IMR-90 (cell line): ENCODE results near the gene NPM1. TPM values are rescaled to one million over a fixed set of nuclear protein-coding genes. Genes with fewer than 3 reads are reported as not detected.

Source experiments
- ATAC-seq: fragments of 200-7000 bp; cut with Tn5 transposase; 2 replicates; pipeline ENCODE4 v1.9.1; 2020; ENCODE audit warnings: low read depth, mild to moderate bottlenecking, moderate library complexity
- BruUV-seq: library from RNA; stranded (reverse); fragments of 400-500 nt; replicated peaks from 2 replicates; lab custom pipeline; 2021; lab: Mats Ljungman, UMichigan
- CTCF ChIA-PET: fragments of 300-600 bp; formaldehyde crosslinking; extraction: SDS; loops from one replicate; lab custom pipeline; 2021; ENCODE audit warnings: antibody characterized with exemption; lab: Yijun Ruan, JAX
- POLR2A ChIA-PET: fragments of 300-600 bp; sonication (Branson Sonifier 250); formaldehyde crosslinking; loops from one replicate; lab custom pipeline; 2022; ENCODE audit warnings: antibody characterized with exemption; ENCODE audit not compliant: unreplicated experiment; lab: Charles Lee
- DNase-seq: peaks from one replicate; pipeline ENCODE4 v3.0.0; 2013
- H2AFZ ChIP-seq: replicated peaks from 2 replicates; pipeline ENCODE3; 2013; ENCODE audit warnings: low read length, mild to moderate bottlenecking; ENCODE audit not compliant: poor library complexity
- H2AK5ac ChIP-seq: 2 replicates; pipeline ENCODE4 v1.6.1; 2013; ENCODE audit warnings: low read depth, low read length, inconsistent platforms
- H2AK9ac ChIP-seq: replicated peaks from 2 replicates; pipeline ENCODE3; 2013; ENCODE audit warnings: mild to moderate bottlenecking, low read depth, low read length, moderate library complexity; ENCODE audit not compliant: poor library complexity
- H2BK120ac ChIP-seq: 2 replicates; pipeline ENCODE4 v1.6.1; 2013; ENCODE audit warnings: low read depth, low read length, inconsistent platforms
- H2BK15ac ChIP-seq: 3 replicates; pipeline ENCODE4 v1.6.1; 2013; ENCODE audit warnings: low read depth, low read length, inconsistent platforms
- H2BK20ac ChIP-seq: 2 replicates; pipeline ENCODE4 v1.6.1; 2013; ENCODE audit warnings: low read depth, mild to moderate bottlenecking, inconsistent platforms, low read length, moderate library complexity
- H2BK5ac ChIP-seq: 2 replicates; pipeline ENCODE4 v1.6.1; 2013; ENCODE audit warnings: mild to moderate bottlenecking, low read depth, low read length, inconsistent platforms; ENCODE audit not compliant: poor library complexity, severe bottlenecking
- H3K14ac ChIP-seq: replicated peaks from 2 replicates; pipeline ENCODE4 v1.6.1; 2013; ENCODE audit warnings: low read depth, low read length, inconsistent platforms
- H3K18ac ChIP-seq: 2 replicates; pipeline ENCODE4 v1.6.1; 2013; ENCODE audit warnings: low read depth, low read length, control low read depth
- H3K23ac ChIP-seq: 2 replicates; pipeline ENCODE4 v1.6.1; 2013; ENCODE audit warnings: low read depth, low read length, inconsistent platforms
- H3K27ac ChIP-seq: 2 replicates; pipeline ENCODE4 v1.5.1; 2013; ENCODE audit warnings: mild to moderate bottlenecking, control low read depth, low read length; ENCODE audit not compliant: insufficient read depth
- H3K27me3 ChIP-seq: 2 replicates; pipeline ENCODE4 v1.6.1; 2013; ENCODE audit warnings: low read length; ENCODE audit not compliant: control insufficient read depth, insufficient read depth
- H3K36me3 ChIP-seq: 2 replicates; pipeline ENCODE4 v1.6.1; 2013; ENCODE audit warnings: low read length, mixed read lengths; ENCODE audit not compliant: control insufficient read depth, insufficient read depth
- H3K4ac ChIP-seq: 2 replicates; pipeline ENCODE4 v1.6.1; 2013; ENCODE audit warnings: low read depth, low read length, inconsistent platforms
- H3K4me1 ChIP-seq: 2 replicates; pipeline ENCODE4 v1.6.1; 2013; ENCODE audit warnings: low read length, mixed read lengths; ENCODE audit not compliant: control insufficient read depth, insufficient read depth
- H3K4me2 ChIP-seq: 2 replicates; pipeline ENCODE4 v1.6.1; 2013; ENCODE audit warnings: low read depth, mild to moderate bottlenecking, control low read depth, low read length, moderate library complexity
- H3K4me3 ChIP-seq: 2 replicates; pipeline ENCODE4 v1.5.1; 2013; ENCODE audit warnings: low read depth, mild to moderate bottlenecking, control low read depth, low read length, moderate library complexity; ENCODE audit not compliant: insufficient read depth
- H3K56ac ChIP-seq: 2 replicates; pipeline ENCODE4 v1.6.1; 2013; ENCODE audit warnings: low read length, inconsistent platforms; ENCODE audit not compliant: insufficient read depth; ENCODE audit errors: extremely low read depth
- H3K79me1 ChIP-seq, 2 experiments: 2 replicates each; pipeline ENCODE4 v1.6.1; 2013; ENCODE audit warnings: low read length in 2 of 2, inconsistent platforms in 1 of 2, low read depth in 1 of 2
- H3K9ac ChIP-seq: 2 replicates; pipeline ENCODE4 v1.6.1; 2013; ENCODE audit warnings: low read depth, low read length, control low read depth
- H3K9me1 ChIP-seq: 2 replicates; pipeline ENCODE4 v1.6.1; 2013; ENCODE audit warnings: low read length, inconsistent platforms; ENCODE audit not compliant: insufficient read depth
- H3K9me3 ChIP-seq: 2 replicates; pipeline ENCODE4 v1.6.1; 2013; ENCODE audit warnings: low read length; ENCODE audit not compliant: control insufficient read depth, insufficient read depth
- H4K20me1 ChIP-seq: 2 replicates; pipeline ENCODE4 v1.6.1; 2013; ENCODE audit warnings: low read length, inconsistent platforms; ENCODE audit not compliant: insufficient read depth
- H4K5ac ChIP-seq: 2 replicates; pipeline ENCODE4 v1.6.1; 2013; ENCODE audit warnings: mild to moderate bottlenecking, low read depth, low read length, control low read depth
- H4K8ac ChIP-seq, 2 experiments: 2 replicates each; pipeline ENCODE4 v1.6.1; 2013; ENCODE audit warnings: low read depth in 2 of 2, low read length in 2 of 2, control low read depth in 1 of 2, inconsistent platforms in 1 of 2
- H4K91ac ChIP-seq: 2 replicates; pipeline ENCODE4 v1.6.1; 2013; ENCODE audit warnings: low read depth, low read length, inconsistent platforms; ENCODE audit not compliant: insufficient read depth
- CEBPB ChIP-seq: IDR thresholded peaks from 2 replicates; pipeline ENCODE4 v1.6.1; 2012; ENCODE audit warnings: low read depth, low read length, improper control_type of control experiment
- CHD1 ChIP-seq: IDR thresholded peaks from 2 replicates; pipeline ENCODE4 v1.6.1; 2012; ENCODE audit warnings: low read depth, low read length, improper control_type of control experiment
- FOS ChIP-seq: fragments of 150-350 bp; IDR thresholded peaks from 2 replicates; pipeline ENCODE4 v1.6.1; 2016; ENCODE audit warnings: low read depth, low read length
- MAFK ChIP-seq: IDR thresholded peaks from 2 replicates; pipeline ENCODE4 v1.6.1; 2012; ENCODE audit warnings: low read depth, low read length, improper control_type of control experiment
- MAZ ChIP-seq: IDR thresholded peaks from 2 replicates; pipeline ENCODE4 v1.6.1; 2012; ENCODE audit warnings: low read depth, mild to moderate bottlenecking, low read length, improper control_type of control experiment, moderate library complexity, borderline replicate concordance
- MXI1 ChIP-seq: IDR thresholded peaks from 2 replicates; pipeline ENCODE4 v1.6.1; 2012; ENCODE audit warnings: low read depth, mild to moderate bottlenecking, low read length, moderate library complexity, borderline replicate concordance
- NFE2L2 ChIP-seq: fragments of 150-350 bp; IDR thresholded peaks from 2 replicates; pipeline ENCODE4 v1.6.1; 2016; ENCODE audit warnings: low read depth, mild to moderate bottlenecking, low read length
- POLR2A ChIP-seq: IDR thresholded peaks from 2 replicates; pipeline ENCODE4 v1.6.1; 2012; ENCODE audit warnings: mild to moderate bottlenecking, low read depth, low read length
- RAD21 ChIP-seq: IDR thresholded peaks from 2 replicates; pipeline ENCODE4 v1.6.1; 2012; ENCODE audit warnings: low read length, improper control_type of control experiment
- RCOR1 ChIP-seq: IDR thresholded peaks from 2 replicates; pipeline ENCODE4 v1.6.1; 2012; ENCODE audit warnings: mild to moderate bottlenecking, low read length, improper control_type of control experiment; ENCODE audit not compliant: insufficient replicate concordance
- RFX5 ChIP-seq: IDR thresholded peaks from 2 replicates; pipeline ENCODE4 v1.8.0; 2012; ENCODE audit warnings: low read depth, mild to moderate bottlenecking, low read length, moderate library complexity
- WGBS, 2 experiments: methylation state at CpG; one replicate each; pipeline versions ENCODE4 v1.1.5 to v1.1.7; 2013; ENCODE audit warnings: missing lambda C conversion rate in 2 of 2; ENCODE audit not compliant: insufficient read length in 1 of 2; ENCODE audit errors: extremely low coverage in 2 of 2; 5-methylcytosine and 5-hydroxymethylcytosine counted together
- dilution Hi-C: fragments of 300-500 bp; cut with HindIII; formaldehyde crosslinking; loops from one replicate; pipeline ENCODE4 v1.14.3; 2018; ENCODE audit warnings: low sequenced_read_pairs; ENCODE audit not compliant: unreplicated experiment
- in situ Hi-C: fragments of 300-500 bp; cut with MboI; formaldehyde crosslinking; loops from 3 replicates; pipeline ENCODE4 v1.14.3; 2019; ENCODE audit warnings: low sequenced_read_pairs, inconsistent platforms, mixed read lengths
- intact Hi-C: fragments of 100-400 bp; cut with micrococcal nuclease; formaldehyde crosslinking; loops from 2 replicates; pipeline ENCODE4 v1.10.0; 2022
- polyA plus RNA-seq, 3 experiments: library from polyadenylated mRNA; depleted of rRNA; stranded (reverse); fragments of >200 nt; gene quantifications; 2 replicates each; pipeline ENCODE4 v1.2.3, GENCODE V29; 2012; ENCODE audit warnings: low replicate concordance in 1 of 3
- total RNA-seq: library from RNA; depleted of rRNA; stranded (reverse); fragments of >200 nt; gene quantifications from 2 replicates; pipeline ENCODE4 v1.2.3, GENCODE V29; 2012

Gene NPM1
- total and polyA plus RNA-seq, 2 of the 4 experiments (the other 2 are of a cell fraction): 856 to 929 TPM

GRCh38 chr5:171433982-171434676 is 46.5 kb downstream of the NPM1 start:
- no peaks in the 10 kb centered on the region for H3K79me1 ChIP-seq
- dilution Hi-C loops: no loop called here
- no peak overlapping the region for H2AK5ac ChIP-seq
- no peak overlapping the region for H3K4ac ChIP-seq
- in situ Hi-C loops: loop anchor here (25.0 kb wide), 1 partner anchor 428 kb away; no protein-coding TSS in a partner anchor
- H3K56ac ChIP-seq: no peak overlapping the region
- H3K27me3 ChIP-seq: no peaks in the 10 kb centered on the region; the same call in 1 of the 2 replicates
- H3K9me3 ChIP-seq: no peaks in the 10 kb centered on the region
- H2AFZ ChIP-seq: no peak overlapping the region
- 100% methylated on average over 2 of the region's 5 CpGs; no CpG with 5 or more reads in 1 of the 2 experiments for WGBS, 2 experiments
- H2BK120ac ChIP-seq: no peak overlapping the region
- no peak overlapping the region for H4K91ac ChIP-seq
- no peak overlapping the region for H2BK5ac ChIP-seq
- H3K36me3 ChIP-seq: no peaks in the 10 kb centered on the region
- no peak overlapping the region for H4K8ac ChIP-seq
- no TSS peak for BruUV-seq
- ChIA-PET POLR2A (no interaction called here), CTCF (no interaction called here)
- H4K5ac ChIP-seq: no peak overlapping the region
- no peak overlapping the region for H3K4me3 ChIP-seq
- no peak overlapping the region for H3K14ac ChIP-seq
- no peak overlapping the region for H3K9ac ChIP-seq
- H2AK9ac ChIP-seq: no peak overlapping the region
- H3K18ac ChIP-seq: no peak overlapping the region
- TF ChIP-seq MAZ (no peak), NFE2L2 (no peak), CHD1 (no peak), RAD21 (no peak), MXI1 (no peak), RFX5 (no peak), RCOR1 (no peak), CEBPB (no peak), FOS (no peak), POLR2A (no peak), MAFK (no peak)
- H3K4me1 ChIP-seq: no peaks in the 10 kb centered on the region
- H3K4me2 ChIP-seq: no peak overlapping the region
- intact Hi-C loops: no loop called here
- H3K9me1 ChIP-seq: no peaks in the 10 kb centered on the region
- no peak overlapping the region for H2BK15ac ChIP-seq
- no peak overlapping the region for H3K27ac ChIP-seq
- H4K20me1 ChIP-seq: no peaks in the 10 kb centered on the region
- ATAC-seq (no peak), DNase-seq (no peak)
- H3K23ac ChIP-seq: no peak overlapping the region
- no peak overlapping the region for H2BK20ac ChIP-seq
